ENCODE results near the gene WARS2.

Gene WARS2

GRCh38 chr1:118982266-118982665, 158.2 kb downstream of the WARS2 start:
- no peak for DNase-seq

- no peak for DNase-seq
Measured at GRCh38 chr1:118981436-118981835, 159.0 kb downstream of the WARS2 start.
